Ishikawa (cell line): Measurements from ENCODE around the gene ZCWPW1.

Source experiments
- CEBPB ChIP-seq: IDR thresholded peaks from 2 replicates; pipeline ENCODE4 v1.6.1; 2012
- CREB1 ChIP-seq: IDR thresholded peaks from 2 replicates; pipeline ENCODE4 v1.6.1; 2012; ENCODE audit warnings: low read depth
- EGR1 ChIP-seq: IDR thresholded peaks from 2 replicates; pipeline ENCODE4 v1.6.1; 2012
- EP300 ChIP-seq: IDR thresholded peaks from 2 replicates; pipeline ENCODE4 v1.6.1; 2012; ENCODE audit warnings: borderline replicate concordance
- FOXM1 ChIP-seq: IDR thresholded peaks from 2 replicates; pipeline ENCODE4 v1.6.1; 2012; ENCODE audit warnings: low read depth, borderline replicate concordance
- NFIC ChIP-seq: IDR thresholded peaks from 2 replicates; pipeline ENCODE4 v1.6.1; 2012
- RAD21 ChIP-seq: IDR thresholded peaks from 2 replicates; pipeline ENCODE4 v1.6.1; 2012; ENCODE audit warnings: low read depth
- TAF1 ChIP-seq: IDR thresholded peaks from 2 replicates; pipeline ENCODE4 v1.6.1; 2012; ENCODE audit warnings: low read depth, mild to moderate bottlenecking
- TCF12 ChIP-seq: IDR thresholded peaks from 2 replicates; pipeline ENCODE4 v1.6.1; 2012; ENCODE audit warnings: low read depth
- TEAD4 ChIP-seq: IDR thresholded peaks from 2 replicates; pipeline ENCODE4 v1.6.1; 2012
- YY1 ChIP-seq: IDR thresholded peaks from 2 replicates; pipeline ENCODE4 v1.6.1; 2012; ENCODE audit warnings: low read depth
- ZBTB7A ChIP-seq: IDR thresholded peaks from 2 replicates; pipeline ENCODE4 v1.6.1; 2012; ENCODE audit warnings: low read depth
- TF ChIP-seq, protein P1 (sequence below): IDR thresholded peaks from 2 replicates; pipeline ENCODE4 v1.6.1; 2012
- TF ChIP-seq, protein P2 (sequence below): IDR thresholded peaks from 2 replicates; pipeline ENCODE4 v1.6.1; 2012; ENCODE audit warnings: low read depth, mild to moderate bottlenecking
- TF ChIP-seq, protein P3 (sequence below): IDR thresholded peaks from 2 replicates; pipeline ENCODE4 v1.6.1; 2012

Gene ZCWPW1

DNA sequence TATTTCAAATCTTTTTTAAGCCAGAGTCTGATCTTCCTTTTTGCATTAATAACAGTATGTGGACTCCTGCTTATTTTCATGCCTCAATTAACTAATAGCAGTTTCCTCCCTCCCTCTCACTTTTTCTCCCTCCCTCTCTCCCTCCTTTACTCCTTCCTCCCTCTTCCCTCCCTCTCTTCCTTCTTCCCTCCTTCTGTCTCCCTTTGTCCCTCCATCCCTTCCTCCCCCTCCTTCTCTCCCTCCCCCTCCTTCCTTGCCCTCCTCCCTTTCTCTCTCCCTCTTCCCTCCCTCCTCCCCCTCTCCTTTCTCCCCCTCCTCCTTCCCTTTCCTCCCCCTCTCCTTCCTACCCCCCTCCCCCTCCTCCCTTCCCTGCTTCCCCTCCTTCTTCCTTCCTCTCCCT is 2.0 kb downstream of the ZCWPW1 start:
- TF ChIP-seq TEAD4 (no peak), FOXM1 (no peak), TAF1 (no peak), EP300 (no peak), YY1 (no peak), RAD21 (no peak), CREB1 (no peak), CEBPB (no peak), TCF12 (no peak), ZBTB7A (no peak)
- TF ChIP-seq, protein P1, sequence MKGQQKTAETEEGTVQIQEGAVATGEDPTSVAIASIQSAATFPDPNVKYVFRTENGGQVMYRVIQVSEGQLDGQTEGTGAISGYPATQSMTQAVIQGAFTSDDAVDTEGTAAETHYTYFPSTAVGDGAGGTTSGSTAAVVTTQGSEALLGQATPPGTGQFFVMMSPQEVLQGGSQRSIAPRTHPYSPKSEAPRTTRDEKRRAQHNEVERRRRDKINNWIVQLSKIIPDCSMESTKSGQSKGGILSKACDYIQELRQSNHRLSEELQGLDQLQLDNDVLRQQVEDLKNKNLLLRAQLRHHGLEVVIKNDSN = no peak
- TF ChIP-seq, protein P2, sequence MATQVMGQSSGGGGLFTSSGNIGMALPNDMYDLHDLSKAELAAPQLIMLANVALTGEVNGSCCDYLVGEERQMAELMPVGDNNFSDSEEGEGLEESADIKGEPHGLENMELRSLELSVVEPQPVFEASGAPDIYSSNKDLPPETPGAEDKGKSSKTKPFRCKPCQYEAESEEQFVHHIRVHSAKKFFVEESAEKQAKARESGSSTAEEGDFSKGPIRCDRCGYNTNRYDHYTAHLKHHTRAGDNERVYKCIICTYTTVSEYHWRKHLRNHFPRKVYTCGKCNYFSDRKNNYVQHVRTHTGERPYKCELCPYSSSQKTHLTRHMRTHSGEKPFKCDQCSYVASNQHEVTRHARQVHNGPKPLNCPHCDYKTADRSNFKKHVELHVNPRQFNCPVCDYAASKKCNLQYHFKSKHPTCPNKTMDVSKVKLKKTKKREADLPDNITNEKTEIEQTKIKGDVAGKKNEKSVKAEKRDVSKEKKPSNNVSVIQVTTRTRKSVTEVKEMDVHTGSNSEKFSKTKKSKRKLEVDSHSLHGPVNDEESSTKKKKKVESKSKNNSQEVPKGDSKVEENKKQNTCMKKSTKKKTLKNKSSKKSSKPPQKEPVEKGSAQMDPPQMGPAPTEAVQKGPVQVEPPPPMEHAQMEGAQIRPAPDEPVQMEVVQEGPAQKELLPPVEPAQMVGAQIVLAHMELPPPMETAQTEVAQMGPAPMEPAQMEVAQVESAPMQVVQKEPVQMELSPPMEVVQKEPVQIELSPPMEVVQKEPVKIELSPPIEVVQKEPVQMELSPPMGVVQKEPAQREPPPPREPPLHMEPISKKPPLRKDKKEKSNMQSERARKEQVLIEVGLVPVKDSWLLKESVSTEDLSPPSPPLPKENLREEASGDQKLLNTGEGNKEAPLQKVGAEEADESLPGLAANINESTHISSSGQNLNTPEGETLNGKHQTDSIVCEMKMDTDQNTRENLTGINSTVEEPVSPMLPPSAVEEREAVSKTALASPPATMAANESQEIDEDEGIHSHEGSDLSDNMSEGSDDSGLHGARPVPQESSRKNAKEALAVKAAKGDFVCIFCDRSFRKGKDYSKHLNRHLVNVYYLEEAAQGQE = no peak

DNA sequence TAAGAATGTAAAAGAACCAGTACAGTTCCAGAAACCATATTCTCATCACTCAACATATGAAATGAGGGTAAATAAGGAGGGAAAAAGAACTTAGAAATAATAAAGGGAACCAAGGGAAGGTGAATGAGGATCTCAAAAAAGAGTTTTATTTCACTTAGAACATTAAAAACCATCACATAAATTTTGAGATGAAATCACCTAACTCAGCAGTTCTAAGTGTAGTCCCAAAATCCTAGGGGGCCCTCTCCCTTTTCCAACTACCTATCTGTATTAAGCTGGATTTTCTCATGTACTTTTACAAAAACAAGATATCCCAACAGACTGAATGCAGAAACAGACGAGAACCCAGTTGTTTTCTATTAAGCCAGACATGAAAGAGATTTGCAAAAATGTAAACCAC is 3.2 kb downstream of the ZCWPW1 start:
- TF ChIP-seq EGR1 (no peak), FOXM1 (no peak), TEAD4 (no peak), TCF12 (no peak), TAF1 (no peak)

DNA sequence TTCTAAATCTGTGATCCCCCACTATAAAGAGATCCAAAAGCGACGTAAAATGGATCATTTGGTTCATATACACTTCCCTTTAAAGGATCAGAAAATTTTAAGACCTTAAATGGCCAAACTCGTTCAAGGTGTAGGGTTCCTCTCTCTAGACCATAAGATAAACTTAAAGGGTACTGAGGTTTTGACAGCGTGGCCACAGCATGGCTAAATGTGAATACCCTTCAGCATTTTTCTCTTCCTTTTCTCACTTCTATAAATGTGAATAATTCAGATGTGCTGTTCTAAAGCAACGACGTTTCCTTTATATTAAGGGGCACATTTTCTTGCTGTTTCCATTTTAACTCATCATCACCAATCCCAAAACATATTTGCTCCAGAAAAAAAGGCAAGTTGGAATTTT is 5.2 kb downstream of the ZCWPW1 start:
- TF ChIP-seq ZBTB7A = no peak
- TF ChIP-seq FOXM1 = no peak
- TF ChIP-seq, protein P1 = no peak
- no peak for TF ChIP-seq CEBPB

DNA sequence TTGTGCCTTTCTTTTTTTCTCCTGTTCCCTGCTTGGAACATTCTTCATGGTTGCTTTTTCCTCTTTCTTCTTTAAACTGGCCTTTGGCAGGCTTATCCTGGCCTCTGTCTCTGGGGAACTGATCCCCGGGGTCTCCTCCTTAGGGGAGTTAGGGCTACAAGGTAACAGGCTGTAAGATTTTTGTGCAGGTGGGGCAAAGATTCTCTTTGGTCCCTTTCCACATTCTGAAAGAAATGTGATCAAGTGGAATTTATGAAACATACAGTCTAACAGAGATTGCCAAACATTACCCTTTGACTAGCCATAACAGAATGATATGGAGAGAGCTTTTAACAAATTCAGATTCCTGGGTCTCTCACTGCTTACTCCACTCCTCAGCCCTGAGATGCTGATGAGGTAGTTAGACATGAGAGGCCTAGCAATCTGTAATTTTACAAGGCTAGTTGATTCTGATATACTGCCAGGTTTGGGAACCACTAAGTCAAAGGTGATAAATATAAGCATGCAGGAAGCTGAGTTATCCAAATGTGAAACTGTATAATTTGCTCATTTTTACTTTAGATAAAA is 8.8 kb downstream of the ZCWPW1 start:
- TF ChIP-seq, protein P3, sequence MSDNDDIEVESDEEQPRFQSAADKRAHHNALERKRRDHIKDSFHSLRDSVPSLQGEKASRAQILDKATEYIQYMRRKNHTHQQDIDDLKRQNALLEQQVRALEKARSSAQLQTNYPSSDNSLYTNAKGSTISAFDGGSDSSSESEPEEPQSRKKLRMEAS = no peak
- TF ChIP-seq CREB1 (no peak), CEBPB (no peak), TAF1 (no peak), ZBTB7A (no peak), RAD21 (no peak), EGR1 (no peak), TEAD4 (no peak), NFIC (no peak), EP300 (no peak), FOXM1 (no peak), YY1 (no peak), TCF12 (no peak)
- TF ChIP-seq, protein P1 = no peak
- TF ChIP-seq, protein P2 = no peak

DNA sequence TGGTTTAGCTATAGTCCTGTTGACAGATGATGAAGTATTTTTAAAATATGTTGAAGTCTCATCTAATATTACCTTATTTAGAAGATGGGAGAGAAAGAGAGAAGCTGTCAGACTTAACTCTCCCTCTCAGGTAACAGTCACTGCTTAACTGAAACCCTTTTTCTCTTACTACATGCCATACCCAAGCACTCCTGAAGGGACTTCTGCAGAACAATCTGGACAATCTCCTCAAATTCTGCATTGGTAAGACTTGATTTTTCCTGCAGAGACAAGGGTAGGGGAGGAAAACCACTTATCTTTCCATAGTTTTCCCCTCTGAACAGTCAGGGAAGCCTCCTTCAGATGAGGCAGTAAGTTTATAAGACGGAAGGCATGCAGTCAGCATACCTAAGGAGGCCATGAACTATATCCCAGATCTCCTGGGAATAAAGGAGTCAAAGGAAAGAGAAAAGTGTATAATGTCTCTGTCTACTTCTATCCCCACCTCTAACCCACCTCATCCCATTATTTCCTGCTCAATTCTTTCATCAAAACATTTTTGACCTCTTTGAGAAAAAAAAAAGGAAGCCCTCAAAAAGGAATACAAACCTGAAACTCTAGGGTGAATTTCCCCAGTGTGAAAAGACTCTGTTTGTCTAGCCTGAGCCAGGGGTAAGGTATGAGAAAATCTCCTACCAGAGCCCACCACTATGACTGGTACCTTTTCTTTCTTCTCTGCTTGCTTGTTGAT is 9.4 kb downstream of the ZCWPW1 start:
- TF ChIP-seq CREB1 (no peak), YY1 (no peak), CEBPB (no peak), NFIC (no peak), EGR1 (no peak), ZBTB7A (no peak), FOXM1 (no peak), TAF1 (no peak), TCF12 (no peak), TEAD4 (no peak), EP300 (no peak), RAD21 (no peak)
- TF ChIP-seq, protein P3 = no peak
- TF ChIP-seq, protein P1 = no peak
- TF ChIP-seq, protein P2 = no peak
